Psoas muscle (tissue), 8 donors: ENCODE data around the gene F5. TPM values are rescaled to one million over a fixed set of nuclear protein-coding genes. Genes with fewer than 3 reads are reported as not detected.

Experiments
- ATAC-seq, 4 donors: fragments of 200-7000 bp; cut with Tn5 transposase; one replicate each; pipeline ENCODE4 v1.9.1; 2020; ENCODE audit warnings: moderate library complexity in 3 of 4, mild to moderate bottlenecking in 2 of 4
- DNase-seq, 2 donors: peaks; one replicate each; pipeline ENCODE4 v3.0.0-alpha.2; 2020
- H3K27ac ChIP-seq: fragments of 200-600 bp; one replicate; pipeline ENCODE4 v1.8.0; 2022
- H3K27me3 ChIP-seq, 3 donors: fragments of 200-600 bp in 1 of 3; one replicate each; pipeline versions ENCODE4 v1.6.1 to v1.8.0; 2013 to 2022; ENCODE audit warnings: low read length in 2 of 3, mild to moderate bottlenecking in 2 of 3, moderate library complexity in 1 of 3; ENCODE audit not compliant: insufficient read depth in 3 of 3
- H3K36me3 ChIP-seq, 2 donors: fragments of 200-600 bp in 1 of 2; one replicate each; pipeline versions ENCODE4 v1.6.1 to v1.8.0; 2013 to 2022; ENCODE audit warnings: low read depth in 1 of 2, mild to moderate bottlenecking in 1 of 2, moderate library complexity in 1 of 2; ENCODE audit not compliant: insufficient read depth in 1 of 2
- H3K4me1 ChIP-seq: fragments of 200-600 bp; one replicate; pipeline ENCODE4 v1.8.0; 2022
- H3K4me3 ChIP-seq: fragments of 200-600 bp; one replicate; pipeline ENCODE4 v1.8.0; 2022; ENCODE audit warnings: mild to moderate bottlenecking
- H3K9me3 ChIP-seq: fragments of 200-600 bp; one replicate; pipeline ENCODE4 v1.8.0; 2022
- CTCF ChIP-seq: fragments of 200-600 bp; IDR thresholded peaks from one replicate; pipeline ENCODE4 v1.8.0; 2022; ENCODE audit warnings: antibody characterized with exemption
- WGBS, 3 donors: extraction: QIAGEN DNeasy Blood & Tissue Kit; methylation state at CpG; one replicate each; pipeline versions ENCODE4 v1.1.6 to v1.1.7; 2013; 5-methylcytosine and 5-hydroxymethylcytosine counted together
- intact Hi-C, 2 donors: fragments of 100-400 bp; cut with DNase I; formaldehyde crosslinking; loops; one replicate each; pipeline versions ENCODE4 v1.11.0 to v1.14.2; 2022
- polyA plus RNA-seq, 3 donors: library from polyadenylated mRNA; stranded (reverse); fragments of 200-250 nt; gene quantifications; one replicate each; pipeline ENCODE4 v1.2.3, GENCODE V29; 2013
- total RNA-seq, 4 donors: library from RNA; stranded (reverse); fragmentation: NEBNext Ultra II Directional in 2 of 4; extraction: Animal tissue kit (Norgen Biotek cat#: 25700) in 2 of 4; gene quantifications; one replicate each; pipeline versions ENCODE4 v1.2.1 to v1.2.4, GENCODE V29; 2021 to 2023
- donor health status: healthy with polysubstance abuse.
- donor health status: DM: no; HTN: no; CAD: no; lungs with moderate emphysema.
- donor health status: Bipolar disorder and iron deficiency.
- donor health status: healthy.
- donor health status: DM: yes; HTN: yes; CAD: no.
- donor health status: DM: no; HTN: no; CAD: no.
- donor health status: DM: no; HTN: no; CAD: no.
- donor health status: DM: yes; HTN: yes; CAD: no.

Gene F5
- total and polyA plus RNA-seq, 7 donors = 0.01 to 0.22 (median 0.08) TPM; not detected in 2

GRCh38 chr1:169495046-169495775 lies 91.1 kb downstream of the F5 start:
- ATAC-seq (peak in 2 of 4 donors; percentile 29 to 37), DNase-seq (no peak)
- Histone ChIP-seq H3K27me3 (no peaks in the 10 kb centered on the region), H3K4me3 (no peak overlapping the region), H3K27ac (no peak overlapping the region), H3K4me1 (no peaks in the 10 kb centered on the region), H3K9me3 (no peaks in the 10 kb centered on the region), H3K36me3 (no peaks in the 10 kb centered on the region)
- intact Hi-C loops = no loop called here
- no peak for TF ChIP-seq CTCF

- no peaks in the 10 kb centered on the region for H3K36me3 ChIP-seq
- H3K27ac ChIP-seq = no peak overlapping the region
- ATAC-seq (no peak), DNase-seq (no peak)
- H3K4me3 ChIP-seq = no peak overlapping the region
- 96 to 98% (median 97%) methylated on average over 3 of the region's 3 CpGs for WGBS, 3 donors
- no peaks in the 10 kb centered on the region for H3K4me1 ChIP-seq
- H3K27me3 ChIP-seq = no peaks in the 10 kb centered on the region
- H3K9me3 ChIP-seq = no peaks in the 10 kb centered on the region
- intact Hi-C loops = no loop called here
- TF ChIP-seq CTCF = no peak
Observed at GRCh38 chr1:169494343-169494742, 91.9 kb downstream of the F5 start.

GRCh38 chr1:169493251-169493650 lies 93.0 kb downstream of the F5 start:
- intact Hi-C loops = no loop called here
- ATAC-seq = no peak
- 83 to 97% (median 85%) methylated on average over 1 of the region's 1 CpG for WGBS, 3 donors

GRCh38 chr1:169491845-169492281 lies 94.4 kb downstream of the F5 start:
- no peak overlapping the region for H3K4me3 ChIP-seq
- H3K4me1 ChIP-seq = peaks cover 19% of the 10 kb centered on the region
- no peak for TF ChIP-seq CTCF
- no peaks in the 10 kb centered on the region for H3K36me3 ChIP-seq
- H3K27ac ChIP-seq = no peak overlapping the region
- no peaks in the 10 kb centered on the region for H3K9me3 ChIP-seq
- no peak for DNase-seq
- 78 to 83% (median 83%) methylated on average over 3 of the region's 3 CpGs for WGBS, 3 donors
- intact Hi-C loops = no loop called here
- peak in 2 of 4 donors; percentile 61 to 72 for ATAC-seq
- no peaks in the 10 kb centered on the region for H3K27me3 ChIP-seq

More at GRCh38 chr1:169493251-169493650, 93.0 kb downstream of the F5 start:
- H3K27me3 ChIP-seq = no peaks in the 10 kb centered on the region
- no peak overlapping the region for H3K27ac ChIP-seq
- H3K9me3 ChIP-seq = no peaks in the 10 kb centered on the region
- no peak for TF ChIP-seq CTCF
- H3K36me3 ChIP-seq = no peaks in the 10 kb centered on the region
- no peak for DNase-seq
- H3K4me1 ChIP-seq = peaks cover 8% of the 10 kb centered on the region
- H3K4me3 ChIP-seq = no peak overlapping the region
